ENCODE data around the gene NCOR2.

DNA sequence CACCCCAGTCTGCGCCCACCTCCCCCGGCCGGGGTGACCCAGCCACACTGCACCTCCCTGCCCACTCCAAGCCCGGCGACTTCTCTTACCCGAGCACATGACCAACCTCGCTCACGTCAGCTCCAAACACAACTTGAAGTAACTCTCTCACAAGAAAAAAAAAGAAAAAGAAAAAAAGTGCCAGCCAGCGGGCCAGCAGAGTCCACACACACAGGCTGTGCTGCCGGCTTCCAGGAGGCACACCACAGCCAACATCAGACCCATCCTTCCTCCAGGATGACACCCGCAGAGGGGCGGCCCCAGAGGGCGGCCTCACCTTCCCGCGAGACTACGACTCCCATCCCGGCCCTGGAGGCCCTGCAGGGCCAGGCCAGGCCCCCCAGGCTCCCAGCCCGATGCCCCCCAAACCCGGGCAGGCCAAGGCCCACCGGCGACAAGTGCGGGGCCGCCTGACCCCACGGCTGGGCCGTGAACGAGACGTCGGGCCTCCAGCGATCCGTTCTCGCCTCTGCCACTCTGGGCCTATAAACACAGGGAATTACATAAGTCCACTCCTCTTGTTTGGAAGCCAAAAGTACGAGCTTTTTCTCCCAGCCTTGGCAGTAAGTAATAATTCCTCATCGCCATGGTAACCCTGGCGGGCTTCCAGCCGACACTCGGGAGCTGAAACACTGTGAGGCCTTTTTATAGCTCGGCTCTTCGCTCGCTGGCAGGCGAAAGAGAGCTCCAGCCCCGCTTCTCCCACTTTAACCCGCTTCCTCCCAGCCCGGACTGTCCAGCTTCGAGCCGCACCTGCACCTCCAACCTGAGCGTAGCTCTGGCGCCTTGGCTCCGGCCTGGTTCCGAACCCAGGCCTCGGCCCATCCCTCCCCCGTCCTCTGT lies 49.1 kb downstream of the NCOR2 start:
- TF ChIP-seq POLR2A (IDR thresholded peaks at IDR 0.05) = peak; percentile 45
- TF ChIP-seq, protein P1, sequence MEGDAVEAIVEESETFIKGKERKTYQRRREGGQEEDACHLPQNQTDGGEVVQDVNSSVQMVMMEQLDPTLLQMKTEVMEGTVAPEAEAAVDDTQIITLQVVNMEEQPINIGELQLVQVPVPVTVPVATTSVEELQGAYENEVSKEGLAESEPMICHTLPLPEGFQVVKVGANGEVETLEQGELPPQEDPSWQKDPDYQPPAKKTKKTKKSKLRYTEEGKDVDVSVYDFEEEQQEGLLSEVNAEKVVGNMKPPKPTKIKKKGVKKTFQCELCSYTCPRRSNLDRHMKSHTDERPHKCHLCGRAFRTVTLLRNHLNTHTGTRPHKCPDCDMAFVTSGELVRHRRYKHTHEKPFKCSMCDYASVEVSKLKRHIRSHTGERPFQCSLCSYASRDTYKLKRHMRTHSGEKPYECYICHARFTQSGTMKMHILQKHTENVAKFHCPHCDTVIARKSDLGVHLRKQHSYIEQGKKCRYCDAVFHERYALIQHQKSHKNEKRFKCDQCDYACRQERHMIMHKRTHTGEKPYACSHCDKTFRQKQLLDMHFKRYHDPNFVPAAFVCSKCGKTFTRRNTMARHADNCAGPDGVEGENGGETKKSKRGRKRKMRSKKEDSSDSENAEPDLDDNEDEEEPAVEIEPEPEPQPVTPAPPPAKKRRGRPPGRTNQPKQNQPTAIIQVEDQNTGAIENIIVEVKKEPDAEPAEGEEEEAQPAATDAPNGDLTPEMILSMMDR (IDR thresholded peaks at IDR 0.05) = no peak

Data from transverse colon (tissue), 3 donors.